Progenitor cell of endocrine pancreas (in vitro differentiated cells): ENCODE data around the gene SLC9A2. TPM values are rescaled to one million over a fixed set of nuclear protein-coding genes. Genes with fewer than 3 reads are reported as not detected.

Source experiments
- DNase-seq: peaks from one replicate; pipeline ENCODE4 v3.0.0; 2021; ENCODE audit warnings: low spot score; ENCODE audit not compliant: unreplicated experiment
- H3K27ac Mint-ChIP-seq: 2 replicates; pipeline ENCODE4 v1.8.0; 2021; ENCODE audit warnings: mild to moderate bottlenecking, moderate library complexity, mixed read lengths
- H3K27me3 Mint-ChIP-seq: 2 replicates; pipeline ENCODE4 v1.8.0; 2021; ENCODE audit warnings: mixed read lengths
- H3K36me3 Mint-ChIP-seq: 2 replicates; pipeline ENCODE4 v1.8.0; 2022; ENCODE audit warnings: mixed read lengths; ENCODE audit not compliant: insufficient read depth
- H3K4me1 Mint-ChIP-seq: 2 replicates; pipeline ENCODE4 v1.8.0; 2021; ENCODE audit warnings: low read depth, mixed read lengths
- H3K4me3 Mint-ChIP-seq: 2 replicates; pipeline ENCODE4 v1.8.0; 2021; ENCODE audit warnings: low read depth, mild to moderate bottlenecking, moderate library complexity, mixed read lengths
- H3K9me3 Mint-ChIP-seq: 2 replicates; pipeline ENCODE4 v1.8.0; 2021; ENCODE audit warnings: low read depth, mixed read lengths
- total RNA-seq: library from RNA; stranded (reverse); gene quantifications from 2 replicates; pipeline ENCODE4 v1.2.1, GENCODE V29; 2021
- TF ChIP-seq, protein P1 (sequence below): fragments of 200-600 bp; sonication (generic); IDR thresholded peaks from one replicate; pipeline ENCODE4 v1.5.0; 2021; ENCODE audit warnings: antibody characterized with exemption, mild to moderate bottlenecking; ENCODE audit not compliant: unreplicated experiment

The SLC9A2 gene
- total RNA-seq, 1 donor from 2014 or later = 1.6 TPM

DNA sequence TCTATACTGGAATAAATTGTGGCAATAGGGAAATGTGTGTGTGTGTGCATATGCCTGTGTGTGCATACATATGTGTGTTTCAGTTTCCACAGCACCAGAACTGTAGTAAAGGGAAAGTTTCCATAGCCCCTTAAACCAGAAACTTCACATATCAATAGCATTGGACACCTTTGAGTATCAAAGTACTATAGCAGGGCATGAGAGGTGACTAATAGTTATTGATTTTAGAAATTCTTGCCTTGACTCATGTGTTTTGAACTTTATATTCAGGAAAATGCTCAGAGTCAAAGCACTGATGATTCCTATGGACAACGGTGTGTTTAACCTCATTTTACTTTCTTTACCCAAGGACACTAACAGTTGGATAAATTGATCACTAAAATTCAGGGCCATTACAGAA is 50.0 kb downstream of the SLC9A2 start:
- no peaks in the 10 kb centered on the region for H3K9me3 Mint-ChIP-seq
- no peaks in the 10 kb centered on the region for H3K4me1 Mint-ChIP-seq
- no peak for DNase-seq
- no peak overlapping the region for H3K27ac Mint-ChIP-seq
- H3K27me3 Mint-ChIP-seq = no peaks in the 10 kb centered on the region
- H3K36me3 Mint-ChIP-seq = no peaks in the 10 kb centered on the region
- TF ChIP-seq, protein P1, sequence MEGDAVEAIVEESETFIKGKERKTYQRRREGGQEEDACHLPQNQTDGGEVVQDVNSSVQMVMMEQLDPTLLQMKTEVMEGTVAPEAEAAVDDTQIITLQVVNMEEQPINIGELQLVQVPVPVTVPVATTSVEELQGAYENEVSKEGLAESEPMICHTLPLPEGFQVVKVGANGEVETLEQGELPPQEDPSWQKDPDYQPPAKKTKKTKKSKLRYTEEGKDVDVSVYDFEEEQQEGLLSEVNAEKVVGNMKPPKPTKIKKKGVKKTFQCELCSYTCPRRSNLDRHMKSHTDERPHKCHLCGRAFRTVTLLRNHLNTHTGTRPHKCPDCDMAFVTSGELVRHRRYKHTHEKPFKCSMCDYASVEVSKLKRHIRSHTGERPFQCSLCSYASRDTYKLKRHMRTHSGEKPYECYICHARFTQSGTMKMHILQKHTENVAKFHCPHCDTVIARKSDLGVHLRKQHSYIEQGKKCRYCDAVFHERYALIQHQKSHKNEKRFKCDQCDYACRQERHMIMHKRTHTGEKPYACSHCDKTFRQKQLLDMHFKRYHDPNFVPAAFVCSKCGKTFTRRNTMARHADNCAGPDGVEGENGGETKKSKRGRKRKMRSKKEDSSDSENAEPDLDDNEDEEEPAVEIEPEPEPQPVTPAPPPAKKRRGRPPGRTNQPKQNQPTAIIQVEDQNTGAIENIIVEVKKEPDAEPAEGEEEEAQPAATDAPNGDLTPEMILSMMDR = no peak
- no peak overlapping the region for H3K4me3 Mint-ChIP-seq

GRCh38 chr2:102672107-102672776 is 52.9 kb downstream of the SLC9A2 start:
- Mint-ChIP-seq H3K9me3 (no peaks in the 10 kb centered on the region), H3K4me3 (no peak overlapping the region), H3K36me3 (no peaks in the 10 kb centered on the region), H3K4me1 (no peaks in the 10 kb centered on the region), H3K27me3 (no peaks in the 10 kb centered on the region), H3K27ac (no peak overlapping the region)
- no peak for DNase-seq
- TF ChIP-seq, protein P1 = no peak

- DNase-seq = no peak
- H3K9me3 Mint-ChIP-seq = no peaks in the 10 kb centered on the region
- H3K4me3 Mint-ChIP-seq = no peak overlapping the region
- no peaks in the 10 kb centered on the region for H3K27me3 Mint-ChIP-seq
- TF ChIP-seq, protein P1 = no peak
- no peaks in the 10 kb centered on the region for H3K4me1 Mint-ChIP-seq
- H3K36me3 Mint-ChIP-seq = no peaks in the 10 kb centered on the region
- H3K27ac Mint-ChIP-seq = no peak overlapping the region
Observed at GRCh38 chr2:102674370-102674769, 55.0 kb downstream of the SLC9A2 start.

DNA sequence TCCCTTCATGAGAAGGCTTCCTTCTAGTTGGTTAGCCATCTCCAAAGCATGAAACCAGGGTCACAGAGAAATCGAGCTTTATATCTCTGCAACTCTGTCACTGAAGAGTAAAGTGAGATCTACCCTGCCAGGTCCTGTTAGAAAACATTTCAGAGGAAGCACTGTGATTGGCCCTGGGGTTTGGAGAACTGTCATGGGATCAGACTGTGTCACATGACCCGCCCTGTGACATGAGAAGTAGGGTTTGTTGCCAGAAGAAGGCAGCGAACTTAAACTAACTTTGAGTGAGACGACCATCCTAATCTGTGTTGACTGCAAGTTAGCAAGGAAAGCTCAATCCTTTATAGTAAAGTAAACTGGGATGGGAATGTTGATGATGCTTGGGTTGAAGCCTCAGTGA is 55.5 kb downstream of the SLC9A2 start:
- TF ChIP-seq, protein P1 = no peak
- Mint-ChIP-seq H3K27ac (no peak overlapping the region), H3K27me3 (no peaks in the 10 kb centered on the region), H3K9me3 (no peaks in the 10 kb centered on the region), H3K36me3 (no peaks in the 10 kb centered on the region), H3K4me3 (no peak overlapping the region), H3K4me1 (no peaks in the 10 kb centered on the region)
- DNase-seq = no peak

DNA sequence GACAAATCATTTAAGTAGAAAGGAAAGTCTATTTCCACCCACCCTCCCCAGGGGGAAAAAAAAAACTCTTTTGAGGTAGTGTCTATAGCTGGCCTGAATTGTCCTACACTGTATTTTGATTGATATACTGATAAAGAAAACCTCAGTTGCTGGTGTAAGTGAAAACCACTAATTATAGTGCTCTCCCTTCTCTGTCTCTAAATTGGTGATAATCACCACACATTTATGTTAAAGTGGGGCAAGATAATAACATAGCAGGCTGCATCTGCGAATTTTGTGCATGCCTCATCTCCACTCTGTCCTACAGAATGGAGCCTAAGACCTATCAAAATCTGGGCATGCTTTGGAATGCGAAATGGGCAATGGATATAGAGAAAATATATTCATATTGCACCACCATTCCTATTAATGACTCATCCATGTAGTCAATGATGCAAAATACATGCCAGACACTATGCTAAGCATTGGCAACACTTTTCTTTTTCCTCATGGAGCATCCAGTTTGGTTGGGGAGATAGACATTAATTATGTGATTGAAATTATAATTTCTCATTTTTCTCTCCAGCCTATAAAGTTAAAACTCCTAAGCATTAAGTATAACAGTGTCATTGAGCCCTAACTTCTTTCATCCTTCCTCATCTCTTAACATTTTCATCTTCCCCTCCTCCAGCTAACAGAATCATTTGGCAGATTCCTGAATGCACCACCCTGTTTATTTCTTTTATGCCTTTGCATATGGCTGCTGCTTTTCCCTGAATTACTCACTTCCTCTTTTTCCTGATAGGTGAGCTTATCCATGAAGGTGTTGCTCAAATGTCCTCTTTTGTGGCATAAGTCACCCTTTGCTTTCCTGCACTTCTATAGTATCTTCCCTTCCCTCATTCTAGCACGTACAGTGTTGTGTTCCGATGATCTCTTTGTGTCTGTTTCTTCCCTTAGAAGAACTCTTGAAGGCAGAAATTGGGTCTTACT is 58.2 kb downstream of the SLC9A2 start:
- H3K9me3 Mint-ChIP-seq = no peaks in the 10 kb centered on the region
- no peak overlapping the region for H3K4me3 Mint-ChIP-seq
- no peak for DNase-seq
- no peaks in the 10 kb centered on the region for H3K4me1 Mint-ChIP-seq
- H3K36me3 Mint-ChIP-seq = no peaks in the 10 kb centered on the region
- no peaks in the 10 kb centered on the region for H3K27me3 Mint-ChIP-seq
- TF ChIP-seq, protein P1 = no peak
- H3K27ac Mint-ChIP-seq = no peak overlapping the region
